Nephron progenitor cell (in vitro differentiated cells): Measurements from ENCODE around the gene COX6B2.

Experiments
- DNase-seq: peaks from one replicate; pipeline ENCODE4 v3.0.0; 2021
- H3K27ac Mint-ChIP-seq: 2 replicates; pipeline ENCODE4 v1.8.0; 2021; ENCODE audit warnings: mild to moderate bottlenecking, moderate library complexity, mixed read lengths
- H3K27me3 Mint-ChIP-seq: 2 replicates; pipeline ENCODE4 v1.8.0; 2021; ENCODE audit warnings: mild to moderate bottlenecking, low read depth, mixed read lengths; ENCODE audit not compliant: poor library complexity
- H3K36me3 Mint-ChIP-seq: 2 replicates; pipeline ENCODE4 v1.8.0; 2021; ENCODE audit warnings: low read depth, mixed read lengths
- H3K4me1 Mint-ChIP-seq: 2 replicates; pipeline ENCODE4 v1.8.0; 2021; ENCODE audit warnings: mixed read lengths
- H3K4me3 Mint-ChIP-seq: 2 replicates; pipeline ENCODE4 v1.8.0; 2021; ENCODE audit warnings: mild to moderate bottlenecking, moderate library complexity, mixed read lengths
- H3K9me3 Mint-ChIP-seq: 2 replicates; pipeline ENCODE4 v1.8.0; 2021; ENCODE audit warnings: mild to moderate bottlenecking, moderate library complexity, mixed read lengths
- CTCF ChIP-seq: fragments of 200-600 bp; sonication (generic); IDR thresholded peaks from 2 replicates; pipeline ENCODE4 v1.5.0; 2021; ENCODE audit warnings: antibody characterized with exemption

Gene COX6B2

GRCh38 chr19:55301459-55302317 lies 52.8 kb downstream of the COX6B2 start:
- peak; percentile 98 for TF ChIP-seq CTCF
- H3K36me3 Mint-ChIP-seq: peaks cover 54% of the 10 kb centered on the region
- H3K27me3 Mint-ChIP-seq: peaks cover 4% of the 10 kb centered on the region
- peak overlapping the region; percentile 70 for H3K4me3 Mint-ChIP-seq
- H3K9me3 Mint-ChIP-seq: no peaks in the 10 kb centered on the region
- H3K27ac Mint-ChIP-seq: no peak overlapping the region
- peaks cover 38% of the 10 kb centered on the region for H3K4me1 Mint-ChIP-seq
- DNase-seq: peak; percentile 98

GRCh38 chr19:55300886-55301458 lies 53.5 kb downstream of the COX6B2 start:
- Mint-ChIP-seq H3K4me1 (peaks cover 38% of the 10 kb centered on the region), H3K36me3 (peaks cover 51% of the 10 kb centered on the region), H3K4me3 (no peak overlapping the region), H3K27ac (peak overlapping the region; percentile 79), H3K9me3 (no peaks in the 10 kb centered on the region), H3K27me3 (peaks cover 4% of the 10 kb centered on the region)
- no peak for TF ChIP-seq CTCF
- no peak for DNase-seq

GRCh38 chr19:55299991-55300390 lies 54.5 kb downstream of the COX6B2 start:
- H3K4me1 Mint-ChIP-seq: peaks cover 31% of the 10 kb centered on the region
- no peak overlapping the region for H3K4me3 Mint-ChIP-seq
- no peak for DNase-seq
- H3K27me3 Mint-ChIP-seq: peaks cover 9% of the 10 kb centered on the region
- H3K27ac Mint-ChIP-seq: no peak overlapping the region
- H3K9me3 Mint-ChIP-seq: no peaks in the 10 kb centered on the region
- H3K36me3 Mint-ChIP-seq: peaks cover 53% of the 10 kb centered on the region
- no peak for TF ChIP-seq CTCF
